DMS 273 (cell line): Measurements from ENCODE around the gene VGF.
"Not testable (repeated sequence)": the region's sequence is repeated elsewhere in the genome, so short reads cannot be mapped to it uniquely, and the experiment has no call there.

Source experiments
- DNase-seq: peaks from one replicate; lab custom pipeline; 2025; ENCODE audit not compliant: unreplicated experiment; lab: John Stamatoyannopoulos, UW

The VGF gene

DNA sequence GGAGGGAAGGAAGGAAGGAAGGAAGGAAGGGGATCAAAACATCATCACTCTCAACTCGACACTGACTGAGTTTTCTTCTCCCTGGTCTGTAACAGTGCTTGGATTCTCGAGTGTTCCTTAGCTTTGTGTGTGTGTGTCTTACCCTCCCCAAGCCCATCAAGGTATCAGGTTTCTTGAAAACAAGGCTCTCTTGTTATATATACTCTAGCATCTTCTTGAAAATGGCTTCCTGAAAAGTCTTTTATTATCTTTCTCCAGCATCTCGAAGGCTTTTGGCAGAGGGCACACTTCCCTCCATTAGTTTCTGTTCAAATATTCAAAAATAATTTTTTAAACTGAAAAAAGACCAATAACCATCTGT lies 25.1 kb downstream of the VGF start:
- no peak for DNase-seq

- DNase-seq = peak; percentile 88
Measured at GRCh38 chr7:101138213-101138870, 27.0 kb downstream of the VGF start.

DNA sequence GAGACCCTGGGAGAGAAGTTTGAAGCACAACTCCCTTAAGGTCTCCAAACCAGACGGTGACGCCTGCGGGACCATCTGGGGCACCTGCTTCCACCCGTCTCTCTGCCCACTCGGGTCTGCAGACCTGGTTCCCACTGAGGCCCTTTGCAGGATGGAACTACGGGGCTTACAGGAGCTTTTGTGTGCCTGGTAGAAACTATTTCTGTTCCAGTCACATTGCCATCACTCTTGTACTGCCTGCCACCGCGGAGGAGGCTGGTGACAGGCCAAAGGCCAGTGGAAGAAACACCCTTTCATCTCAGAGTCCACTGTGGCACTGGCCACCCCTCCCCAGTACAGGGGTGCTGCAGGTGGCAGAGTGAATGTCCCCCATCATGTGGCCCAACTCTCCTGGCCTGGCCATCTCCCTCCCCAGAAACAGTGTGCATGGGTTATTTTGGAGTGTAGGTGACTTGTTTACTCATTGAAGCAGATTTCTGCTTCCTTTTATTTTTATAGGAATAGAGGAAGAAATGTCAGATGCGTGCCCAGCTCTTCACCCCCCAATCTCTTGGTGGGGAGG lies 27.6 kb downstream of the VGF start:
- no peak for DNase-seq

GRCh38 chr7:101134399-101134980 lies 30.9 kb downstream of the VGF start:
- DNase-seq = no peak

DNA sequence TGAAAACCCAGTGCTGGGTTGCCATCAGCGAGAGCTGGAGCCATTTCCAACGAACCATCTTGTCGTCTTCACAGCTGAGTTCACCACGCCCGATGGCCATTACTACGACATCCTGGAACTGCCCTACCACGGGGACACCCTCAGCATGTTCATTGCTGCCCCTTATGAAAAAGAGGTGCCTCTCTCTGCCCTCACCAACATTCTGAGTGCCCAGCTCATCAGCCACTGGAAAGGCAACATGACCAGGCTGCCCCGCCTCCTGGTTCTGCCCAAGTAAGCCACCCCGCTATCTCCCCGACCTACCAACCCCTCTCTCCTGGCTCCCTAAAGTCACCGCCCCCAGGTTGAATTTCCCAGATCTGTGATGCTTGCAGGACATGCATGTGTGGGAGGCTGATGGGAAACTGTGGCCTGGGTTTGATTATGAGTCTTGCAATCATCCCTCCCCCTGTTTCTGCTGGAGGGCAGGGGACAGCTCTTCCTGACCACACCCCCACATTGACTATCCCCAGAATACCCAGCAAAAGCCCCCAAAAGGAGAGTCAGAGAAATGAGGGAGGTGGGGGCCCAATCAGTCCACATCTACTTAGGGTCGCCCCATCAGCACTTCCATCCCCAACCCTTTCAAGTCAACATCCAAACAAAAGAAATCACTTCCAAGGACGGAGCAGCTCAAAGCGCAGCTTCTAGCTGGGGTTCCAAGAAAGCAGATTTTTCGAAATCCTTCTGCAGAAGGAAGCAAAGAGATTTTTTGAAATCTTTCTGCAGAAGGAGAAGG lies 31.6 kb downstream of the VGF start:
- DNase-seq = no peak

GRCh38 chr7:101132626-101133600 lies 32.5 kb downstream of the VGF start:
- DNase-seq = not testable (repeated sequence)

DNA sequence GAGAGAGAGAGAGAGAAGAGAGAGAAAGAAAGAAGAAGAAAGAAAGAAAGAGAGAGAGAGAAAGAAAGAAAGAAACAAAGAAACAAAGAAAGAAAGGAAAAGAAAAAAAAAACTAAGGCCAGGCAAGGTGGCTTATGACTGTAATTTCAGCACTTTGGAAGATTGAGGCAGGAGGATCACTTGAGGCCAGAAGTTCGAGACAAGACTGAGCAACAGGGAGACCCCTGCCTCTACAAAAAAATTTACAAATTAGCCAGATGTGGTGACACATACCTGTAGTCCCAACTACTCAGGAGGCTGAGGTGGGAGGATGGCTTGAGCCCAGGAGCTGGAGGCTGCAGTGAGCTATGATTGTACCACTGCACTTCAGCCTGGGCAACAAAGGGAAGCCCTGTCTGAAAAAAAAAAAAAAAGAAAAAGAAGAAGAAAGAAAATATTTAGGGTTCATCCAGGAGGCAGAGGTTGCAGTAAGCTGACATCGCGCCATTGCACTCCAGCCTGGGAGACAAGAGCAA lies 35.7 kb downstream of the VGF start:
- DNase-seq = no peak

- DNase-seq = no peak
Measured at GRCh38 chr7:101128040-101128834, 37.1 kb downstream of the VGF start.

GRCh38 chr7:101127460-101128039 lies 37.8 kb downstream of the VGF start:
- no peak for DNase-seq

DNA sequence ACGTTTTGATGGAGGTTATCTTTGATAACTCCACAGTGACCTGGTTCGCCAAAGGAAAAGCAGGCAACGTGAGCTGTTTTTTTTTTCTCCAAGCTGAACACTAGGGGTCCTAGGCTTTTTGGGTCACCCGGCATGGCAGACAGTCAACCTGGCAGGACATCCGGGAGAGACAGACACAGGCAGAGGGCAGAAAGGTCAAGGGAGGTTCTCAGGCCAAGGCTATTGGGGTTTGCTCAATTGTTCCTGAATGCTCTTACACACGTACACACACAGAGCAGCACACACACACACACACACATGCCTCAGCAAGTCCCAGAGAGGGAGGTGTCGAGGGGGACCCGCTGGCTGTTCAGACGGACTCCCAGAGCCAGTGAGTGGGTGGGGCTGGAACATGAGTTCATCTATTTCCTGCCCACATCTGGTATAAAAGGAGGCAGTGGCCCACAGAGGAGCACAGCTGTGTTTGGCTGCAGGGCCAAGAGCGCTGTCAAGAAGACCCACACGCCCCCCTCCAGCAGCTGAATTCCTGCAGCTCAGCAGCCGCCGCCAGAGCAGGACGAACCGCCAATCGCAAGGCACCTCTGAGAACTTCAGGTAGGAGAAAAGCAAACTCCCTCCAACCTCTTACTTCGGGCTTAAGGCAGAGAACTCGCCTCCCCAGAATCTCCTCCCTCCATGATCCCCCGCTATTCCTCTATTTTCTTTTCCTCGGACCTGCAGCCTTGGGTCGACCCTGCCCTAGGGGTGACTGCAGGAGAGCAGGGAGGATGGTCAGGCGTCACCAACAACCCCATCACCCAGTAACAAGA lies 38.5 kb downstream of the VGF start, which contains the start of gene SERPINE1:
TSS of gene SERPINE1 (plus strand) at position 454 of the 809 bp plus-strand sequence. CDS start 1,290 bp downstream, outside the sequence.
- DNase-seq = peak; percentile 76

- DNase-seq = no peak
Measured at GRCh38 chr7:101125989-101126650, 39.2 kb downstream of the VGF start.

- DNase-seq = no peak
Measured at GRCh38 chr7:101124376-101125056, 40.9 kb downstream of the VGF start.

DNA sequence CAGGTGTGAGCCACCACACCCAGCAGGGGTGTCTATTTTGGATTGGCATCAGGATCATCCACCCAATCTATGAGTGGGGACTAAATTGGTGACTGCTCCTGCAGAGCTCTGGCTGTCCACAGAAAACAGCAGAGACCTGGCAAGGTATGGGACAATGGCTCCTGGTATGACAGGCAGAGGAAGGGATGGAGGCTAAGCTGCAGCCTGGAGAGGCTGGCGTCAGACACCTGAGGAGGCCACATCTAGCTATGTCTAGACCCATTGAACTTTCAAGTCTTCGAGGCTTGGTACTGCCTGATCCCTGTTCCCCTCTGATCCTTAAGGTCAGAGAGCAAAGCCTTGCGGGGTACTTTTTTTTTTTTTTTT lies 41.7 kb downstream of the VGF start:
- DNase-seq = no peak

DNA sequence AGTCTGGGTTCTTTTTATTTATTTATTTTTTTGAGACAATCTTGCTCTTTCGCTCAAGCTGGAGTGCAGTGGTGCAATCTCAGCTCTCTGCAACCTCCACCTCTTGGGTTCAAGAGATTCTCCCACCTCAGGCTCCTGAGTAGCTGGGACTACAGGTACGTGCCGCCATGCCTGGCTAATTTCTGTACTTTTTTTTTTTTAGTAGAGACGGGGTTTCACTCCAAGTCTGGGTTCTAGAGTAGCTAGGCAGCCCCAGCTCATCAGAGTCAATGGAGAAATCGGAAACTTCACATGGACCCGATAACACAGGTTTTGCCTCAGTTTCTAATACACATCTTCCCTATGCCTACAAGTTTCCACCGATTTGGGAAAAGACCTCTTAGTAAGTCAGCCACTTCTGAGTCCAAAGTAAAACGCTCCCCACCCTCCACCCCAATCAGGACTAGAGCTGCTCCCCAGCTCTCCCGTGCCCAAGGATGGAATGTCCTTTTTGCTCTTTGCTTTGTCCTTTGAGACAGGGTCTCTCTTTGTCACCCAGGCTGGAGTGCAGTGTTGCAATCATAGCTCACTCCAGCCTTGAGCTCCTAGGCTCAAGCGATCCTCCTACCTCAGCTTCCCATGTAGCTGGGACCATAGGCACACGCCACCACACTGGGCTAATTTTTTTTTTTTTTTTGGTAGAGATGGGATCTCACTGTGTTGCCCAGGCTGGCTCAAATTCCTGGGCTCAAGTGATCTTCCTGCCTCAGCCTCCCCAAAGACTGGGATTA lies 42.3 kb downstream of the VGF start:
- no peak for DNase-seq

DNA sequence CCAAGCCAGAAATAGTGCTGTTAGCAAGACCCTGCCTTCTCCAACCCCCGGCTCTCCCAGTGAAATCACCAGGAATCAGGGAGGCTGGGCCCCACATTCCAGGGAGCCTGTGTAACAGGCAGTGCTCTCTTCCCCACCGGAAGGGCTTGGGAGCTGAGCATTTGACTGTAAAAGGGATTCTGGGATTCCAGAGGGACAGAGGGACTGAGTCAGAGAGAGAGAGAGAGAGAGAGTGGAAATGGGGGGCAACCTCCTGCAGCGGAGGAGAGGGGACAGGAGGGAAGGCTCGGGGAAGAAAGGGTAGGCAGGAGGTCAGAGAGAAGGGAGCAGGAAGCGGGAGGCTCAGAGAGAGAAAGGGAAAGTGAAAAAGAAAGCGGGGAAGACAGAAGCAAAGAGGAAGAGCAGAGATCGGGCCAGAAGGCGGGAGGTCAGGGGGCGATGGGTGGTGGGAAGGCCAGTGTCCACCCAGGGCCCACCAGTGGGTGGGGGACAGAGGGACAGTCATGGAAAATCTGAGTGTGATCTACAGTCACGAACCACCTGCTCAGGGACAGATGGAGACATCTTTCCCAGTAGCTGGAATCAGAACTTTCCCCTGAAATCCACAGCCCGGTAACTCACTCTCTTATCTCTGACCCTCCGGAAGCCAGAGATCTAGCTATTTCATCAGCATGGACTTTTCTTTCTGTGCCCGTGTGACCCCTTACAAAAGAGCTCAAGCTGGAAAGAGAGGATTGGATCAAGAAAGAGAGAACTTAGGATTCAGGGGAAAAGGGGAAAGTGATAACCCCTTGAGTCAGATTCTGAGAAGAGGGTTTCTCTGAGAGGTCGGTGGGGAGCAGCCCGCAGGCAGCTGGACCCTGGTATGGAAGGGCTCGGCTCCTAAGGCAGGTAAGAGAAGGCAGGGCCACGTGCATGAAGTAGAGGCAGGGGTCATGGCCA lies 43.1 kb downstream of the VGF start:
- DNase-seq = no peak

DNA sequence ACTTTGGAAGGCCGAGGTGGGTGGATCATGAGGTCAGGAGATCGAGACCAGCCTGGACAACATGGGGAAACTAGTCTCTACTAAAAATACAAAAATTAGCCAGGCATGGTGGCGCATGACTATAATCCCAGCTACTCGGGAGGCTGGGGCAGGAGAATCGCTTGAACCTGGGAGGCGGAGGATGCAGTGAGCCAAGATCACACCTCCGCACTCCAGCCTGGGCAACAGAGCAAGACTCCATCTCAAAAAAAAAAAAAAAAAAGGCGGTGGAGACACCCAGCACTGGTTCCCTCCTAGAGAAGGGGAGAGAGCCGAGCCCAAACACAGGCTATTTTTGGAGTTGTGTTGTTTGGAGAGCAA lies 43.8 kb downstream of the VGF start:
- not testable (repeated sequence) for DNase-seq
